ENCODE measurements around the gene SLC7A14. TPM values are rescaled to one million over a fixed set of nuclear protein-coding genes. Genes with fewer than 3 reads are reported as not detected.

SLC7A14 gene
- total and polyA plus RNA-seq, 12 donors = under 0.01 TPM; not detected in 11

DNA sequence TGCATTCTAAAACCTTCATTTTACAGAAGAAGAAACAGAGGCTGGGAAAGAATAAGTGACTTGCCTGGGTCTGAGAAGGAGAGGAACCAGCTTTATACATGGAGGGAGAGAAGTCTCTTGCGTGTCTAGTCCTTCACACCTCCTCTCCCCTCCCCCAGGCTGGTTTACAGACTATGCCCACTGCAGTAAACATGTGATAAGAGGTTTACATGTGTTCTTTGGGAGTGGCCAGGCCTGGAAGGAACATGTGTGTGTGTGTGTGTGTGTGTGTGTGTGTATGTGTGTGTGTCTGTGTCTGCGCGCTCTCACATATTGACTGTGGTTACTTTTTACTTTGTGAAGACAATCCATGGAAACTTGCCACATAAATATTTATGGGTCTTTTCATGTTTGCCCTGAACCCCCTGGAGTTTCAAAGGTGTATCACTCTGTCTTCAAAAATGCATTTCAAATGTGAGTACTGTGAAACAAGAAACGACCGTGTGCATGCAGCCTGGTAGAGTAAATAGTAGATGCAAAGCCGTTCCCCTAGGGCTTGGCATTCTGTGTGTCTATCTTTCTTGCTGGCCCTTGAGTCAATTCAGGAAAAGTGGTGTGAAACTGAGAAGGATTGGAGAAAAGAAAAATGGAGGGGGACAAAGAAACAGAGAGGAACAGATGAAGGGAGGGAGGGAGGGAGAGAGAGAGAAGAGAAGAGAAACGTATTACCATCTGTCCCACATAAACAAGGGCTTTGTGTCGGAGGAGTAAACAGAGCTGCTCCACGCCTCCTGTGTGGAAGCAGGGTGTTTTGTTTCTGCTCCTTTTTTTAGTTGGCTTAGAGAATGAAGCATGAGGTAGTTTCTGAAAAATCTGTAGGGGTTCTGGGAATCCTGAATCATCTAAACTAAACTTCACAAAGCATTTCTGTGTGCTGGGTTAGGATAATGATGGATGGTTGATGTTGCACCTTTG is 115.5 kb downstream of the SLC7A14 start:
- H3K27ac ChIP-seq = no peak overlapping the region
- TF ChIP-seq, protein P1, sequence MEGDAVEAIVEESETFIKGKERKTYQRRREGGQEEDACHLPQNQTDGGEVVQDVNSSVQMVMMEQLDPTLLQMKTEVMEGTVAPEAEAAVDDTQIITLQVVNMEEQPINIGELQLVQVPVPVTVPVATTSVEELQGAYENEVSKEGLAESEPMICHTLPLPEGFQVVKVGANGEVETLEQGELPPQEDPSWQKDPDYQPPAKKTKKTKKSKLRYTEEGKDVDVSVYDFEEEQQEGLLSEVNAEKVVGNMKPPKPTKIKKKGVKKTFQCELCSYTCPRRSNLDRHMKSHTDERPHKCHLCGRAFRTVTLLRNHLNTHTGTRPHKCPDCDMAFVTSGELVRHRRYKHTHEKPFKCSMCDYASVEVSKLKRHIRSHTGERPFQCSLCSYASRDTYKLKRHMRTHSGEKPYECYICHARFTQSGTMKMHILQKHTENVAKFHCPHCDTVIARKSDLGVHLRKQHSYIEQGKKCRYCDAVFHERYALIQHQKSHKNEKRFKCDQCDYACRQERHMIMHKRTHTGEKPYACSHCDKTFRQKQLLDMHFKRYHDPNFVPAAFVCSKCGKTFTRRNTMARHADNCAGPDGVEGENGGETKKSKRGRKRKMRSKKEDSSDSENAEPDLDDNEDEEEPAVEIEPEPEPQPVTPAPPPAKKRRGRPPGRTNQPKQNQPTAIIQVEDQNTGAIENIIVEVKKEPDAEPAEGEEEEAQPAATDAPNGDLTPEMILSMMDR (IDR thresholded peaks at IDR 0.05) = no peak
- intact Hi-C loops (cut with DNase I) = no loop called here
- DNase-seq = no peak
- 57 to 66% methylated on average over 9 of the region's 9 CpGs for WGBS, 2 donors
- H3K9me3 ChIP-seq = no peaks in the 10 kb centered on the region
- H3K4me3 ChIP-seq = no peak overlapping the region
- H3K27me3 ChIP-seq = peaks cover 0 to 15% (median 0%) of the 10 kb centered on the region in 7 donors
- no peaks in the 10 kb centered on the region for H3K36me3 ChIP-seq
- H3K4me1 ChIP-seq = peaks cover 0 to 3% (median 0%) of the 10 kb centered on the region in 9 donors
- ATAC-seq = peak in 1 of 8 donors; percentile 42

DNA sequence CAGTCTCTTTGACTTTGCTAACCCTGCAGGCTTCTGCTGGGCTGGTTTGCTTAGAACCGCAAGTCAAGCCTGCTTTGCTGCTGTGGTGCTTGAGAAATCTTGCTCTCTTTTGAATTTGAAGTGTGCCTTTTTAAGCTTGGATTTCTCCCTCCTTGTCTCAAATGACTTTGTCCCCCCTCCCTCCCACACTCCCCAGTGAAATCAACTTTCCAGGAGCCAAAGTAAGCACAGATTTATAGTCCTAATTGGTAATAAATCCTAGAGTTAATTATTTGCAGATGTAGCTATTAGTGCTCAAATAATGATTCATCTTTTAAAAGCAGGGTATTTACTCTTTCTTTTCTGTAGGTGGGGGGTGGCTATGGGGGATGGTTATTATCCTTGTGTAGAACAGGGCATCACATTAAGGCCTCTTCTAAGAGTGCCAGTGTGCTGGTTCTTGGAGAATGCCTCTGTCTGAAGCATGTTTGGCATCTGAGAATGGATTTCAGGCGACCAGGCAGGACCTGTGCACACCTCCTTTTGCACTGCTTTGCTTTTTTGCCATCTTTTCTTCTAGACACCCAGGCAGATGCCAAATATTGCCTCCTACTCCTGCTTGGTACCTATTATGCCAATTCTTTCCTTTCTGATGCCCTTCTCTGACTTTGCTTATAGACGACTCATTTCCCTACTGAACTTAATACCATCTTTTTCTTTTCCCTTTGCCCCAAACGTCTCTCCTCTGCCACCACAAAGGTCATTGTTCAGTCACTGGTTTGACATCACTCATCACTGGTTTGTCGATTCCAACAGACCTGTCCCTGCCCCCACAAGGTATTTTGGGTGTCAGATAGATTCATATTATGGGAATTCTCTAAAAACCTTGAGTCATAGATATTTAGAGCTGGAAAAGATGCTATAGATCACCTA is 116.5 kb downstream of the SLC7A14 start:
- Histone ChIP-seq H3K36me3 (no peaks in the 10 kb centered on the region), H3K4me1 (peaks cover 0 to 3% (median 0%) of the 10 kb centered on the region in 9 donors), H3K4me3 (no peak overlapping the region), H3K27me3 (peaks cover 0 to 17% (median 0%) of the 10 kb centered on the region in 7 donors), H3K9me3 (no peaks in the 10 kb centered on the region), H3K27ac (no peak overlapping the region)
- intact Hi-C loops (cut with DNase I) = no loop called here
- WGBS, 2 donors = 65 to 70% methylated on average over 5 of the region's 5 CpGs
- peak in 3 of 8 donors; percentile 8 to 28 (median 25) for ATAC-seq
- DNase-seq = no peak
- TF ChIP-seq, protein P1 (IDR thresholded peaks at IDR 0.05) = no peak

DNA sequence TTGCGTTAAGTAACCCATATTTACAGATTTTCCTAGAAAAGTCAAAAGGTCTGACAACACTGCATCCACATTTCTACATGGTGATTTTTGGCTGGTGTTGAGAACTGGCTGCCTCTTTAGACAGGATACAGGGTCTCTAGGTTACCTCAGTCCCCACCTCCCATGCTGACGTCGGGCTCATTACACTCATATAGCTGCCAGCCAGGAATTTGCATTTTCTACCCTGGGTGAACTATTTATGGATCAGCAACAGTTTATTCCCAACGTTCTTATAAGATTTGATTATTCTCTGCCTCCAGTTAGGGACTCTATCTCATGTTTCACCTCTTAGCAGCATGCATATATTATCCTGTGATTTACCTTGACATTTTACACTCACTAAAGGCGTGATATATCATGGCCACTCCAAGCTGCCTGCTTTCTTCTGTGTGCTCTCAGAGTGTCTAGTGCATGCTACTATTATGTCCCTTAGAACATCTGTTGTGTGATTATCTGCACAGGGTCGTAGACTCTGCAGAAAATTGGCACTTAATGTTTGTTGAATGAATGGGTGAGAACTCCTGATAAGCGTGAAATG is 118.2 kb downstream of the SLC7A14 start:
- TF ChIP-seq, protein P1 (IDR thresholded peaks at IDR 0.05) = no peak
- ATAC-seq = no peak
- H3K4me1 ChIP-seq = peaks cover 0 to 3% (median 0%) of the 10 kb centered on the region in 9 donors
- DNase-seq = no peak
- H3K27me3 ChIP-seq = peaks cover 0 to 16% (median 0%) of the 10 kb centered on the region in 7 donors
- no peak overlapping the region for H3K27ac ChIP-seq
- no peak overlapping the region for H3K4me3 ChIP-seq
- intact Hi-C loops (cut with DNase I) = no loop called here
- no peaks in the 10 kb centered on the region for H3K36me3 ChIP-seq
- 56 to 60% methylated on average over 7 of the region's 7 CpGs for WGBS, 2 donors
- no peaks in the 10 kb centered on the region for H3K9me3 ChIP-seq

DNA sequence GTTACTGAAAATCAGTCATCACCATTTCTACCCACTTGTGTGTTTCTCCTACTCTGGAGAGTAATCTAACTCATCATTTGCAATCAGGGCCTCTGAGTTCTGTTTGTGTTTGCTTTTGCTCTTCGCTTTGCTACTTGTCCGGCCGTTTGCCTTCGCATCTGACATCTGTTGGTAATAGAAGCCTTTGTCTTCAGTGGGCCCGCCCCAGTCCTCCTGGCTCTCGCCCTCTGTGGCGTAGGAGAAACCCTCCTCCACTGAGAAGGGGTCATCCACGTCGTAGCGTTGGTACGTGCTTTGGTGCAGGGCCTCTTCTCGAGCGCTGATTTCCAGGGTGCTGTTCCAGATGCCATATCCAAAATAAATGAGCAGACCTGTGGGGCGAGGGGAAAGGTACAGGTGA is 118.9 kb downstream of the SLC7A14 start:
- peaks cover 0 to 3% (median 0%) of the 10 kb centered on the region in 9 donors for H3K4me1 ChIP-seq

More for the DNA sequence above, 118.9 kb downstream of the SLC7A14 start:
- no peak for DNase-seq
- 73 to 76% methylated on average over 14 of the region's 14 CpGs for WGBS, 2 donors
- Histone ChIP-seq H3K9me3 (no peaks in the 10 kb centered on the region), H3K4me3 (no peak overlapping the region), H3K36me3 (no peaks in the 10 kb centered on the region), H3K27ac (no peak overlapping the region), H3K27me3 (peaks cover 0 to 12% (median 4%) of the 10 kb centered on the region in 7 donors)
- intact Hi-C loops (cut with DNase I) = no loop called here
- no peak for ATAC-seq
- TF ChIP-seq, protein P1 (IDR thresholded peaks at IDR 0.05) = no peak
